NB4 (cell line): ENCODE data around the gene ARHGAP15.

Source experiments
- DNase-seq: peaks from one replicate; pipeline ENCODE4 v3.0.0; 2010; ENCODE audit warnings: low read depth
- H3K4me3 ChIP-seq: one replicate; pipeline ENCODE4 v1.5.1; 2011; ENCODE audit warnings: mild to moderate bottlenecking, low read depth, low read length, moderate library complexity
- MYC ChIP-seq: IDR thresholded peaks from 2 replicates; pipeline ENCODE4 v1.6.1; 2011; ENCODE audit warnings: low read depth, low read length
- POLR2A ChIP-seq: IDR thresholded peaks from 2 replicates; pipeline ENCODE4 v1.6.1; 2011; ENCODE audit warnings: mild to moderate bottlenecking; ENCODE audit not compliant: insufficient read length; ENCODE audit errors: extremely low read depth
- TF ChIP-seq, protein P1 (sequence below): IDR thresholded peaks from one replicate; pipeline ENCODE4 v1.5.1; 2012; ENCODE audit warnings: low read depth, low read length
- TF ChIP-seq, protein P2 (sequence below): IDR thresholded peaks from 2 replicates; pipeline ENCODE4 v1.6.1; 2011; ENCODE audit warnings: low read depth, low read length

Gene ARHGAP15

DNA sequence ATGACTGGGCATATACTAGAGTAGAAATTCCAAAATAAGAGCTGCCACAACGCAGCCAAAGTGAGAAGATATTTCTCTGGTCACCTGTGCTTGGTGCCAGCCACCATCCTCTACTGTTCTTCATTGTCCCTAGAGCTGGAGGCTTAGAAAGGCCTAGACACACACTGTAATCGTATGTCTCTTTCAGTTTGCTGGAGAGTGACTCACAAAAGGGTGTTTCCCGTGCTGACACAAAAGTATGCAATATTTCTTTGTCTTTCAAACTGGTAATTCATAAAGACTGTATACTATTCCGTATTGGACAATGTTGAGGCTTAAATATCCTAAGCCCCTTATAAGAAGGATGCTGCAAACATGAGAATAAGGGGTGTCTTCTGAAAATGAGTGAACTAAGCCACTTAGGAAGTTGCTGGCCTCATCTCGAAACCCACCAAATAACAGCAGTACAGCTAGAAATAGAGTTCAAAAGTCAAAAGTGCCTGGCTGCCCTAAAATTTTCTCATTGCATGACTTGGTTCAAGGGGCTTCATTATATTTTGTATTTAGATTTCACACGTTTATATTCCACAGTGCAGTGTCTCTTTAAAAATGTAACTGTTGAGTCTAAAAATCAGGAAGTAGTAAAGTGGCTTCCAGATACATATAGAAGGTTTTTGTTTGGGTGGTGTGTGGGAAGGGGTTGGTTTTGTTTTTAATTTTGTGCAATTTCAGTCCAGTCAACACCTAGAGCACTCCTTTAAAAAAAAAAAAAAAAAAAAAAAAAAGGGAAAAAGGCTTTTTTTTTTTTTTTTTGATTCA lies 601.1 kb downstream of the ARHGAP15 start:
- peak; percentile 18 for DNase-seq
- TF ChIP-seq, protein P1, sequence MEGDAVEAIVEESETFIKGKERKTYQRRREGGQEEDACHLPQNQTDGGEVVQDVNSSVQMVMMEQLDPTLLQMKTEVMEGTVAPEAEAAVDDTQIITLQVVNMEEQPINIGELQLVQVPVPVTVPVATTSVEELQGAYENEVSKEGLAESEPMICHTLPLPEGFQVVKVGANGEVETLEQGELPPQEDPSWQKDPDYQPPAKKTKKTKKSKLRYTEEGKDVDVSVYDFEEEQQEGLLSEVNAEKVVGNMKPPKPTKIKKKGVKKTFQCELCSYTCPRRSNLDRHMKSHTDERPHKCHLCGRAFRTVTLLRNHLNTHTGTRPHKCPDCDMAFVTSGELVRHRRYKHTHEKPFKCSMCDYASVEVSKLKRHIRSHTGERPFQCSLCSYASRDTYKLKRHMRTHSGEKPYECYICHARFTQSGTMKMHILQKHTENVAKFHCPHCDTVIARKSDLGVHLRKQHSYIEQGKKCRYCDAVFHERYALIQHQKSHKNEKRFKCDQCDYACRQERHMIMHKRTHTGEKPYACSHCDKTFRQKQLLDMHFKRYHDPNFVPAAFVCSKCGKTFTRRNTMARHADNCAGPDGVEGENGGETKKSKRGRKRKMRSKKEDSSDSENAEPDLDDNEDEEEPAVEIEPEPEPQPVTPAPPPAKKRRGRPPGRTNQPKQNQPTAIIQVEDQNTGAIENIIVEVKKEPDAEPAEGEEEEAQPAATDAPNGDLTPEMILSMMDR: no peak
- TF ChIP-seq POLR2A (no peak), MYC (no peak)
- TF ChIP-seq, protein P2, sequence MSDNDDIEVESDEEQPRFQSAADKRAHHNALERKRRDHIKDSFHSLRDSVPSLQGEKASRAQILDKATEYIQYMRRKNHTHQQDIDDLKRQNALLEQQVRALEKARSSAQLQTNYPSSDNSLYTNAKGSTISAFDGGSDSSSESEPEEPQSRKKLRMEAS: no peak
- no peak overlapping the region for H3K4me3 ChIP-seq

DNA sequence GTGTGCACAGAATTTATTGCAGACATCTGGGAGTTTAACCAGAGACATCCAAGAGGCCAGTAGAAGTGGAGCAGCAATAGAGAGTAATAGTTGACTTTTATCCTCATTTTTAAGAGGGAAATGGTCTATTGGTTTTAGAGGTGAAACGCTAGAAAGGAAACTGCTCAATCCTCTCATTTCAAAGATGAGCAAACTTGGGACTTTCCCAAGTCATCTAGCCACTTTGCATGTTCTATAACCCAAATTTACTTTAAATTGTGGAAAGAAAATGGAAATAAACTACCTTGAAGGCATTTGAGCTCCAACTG lies 601.7 kb downstream of the ARHGAP15 start:
- no peak overlapping the region for H3K4me3 ChIP-seq
- TF ChIP-seq, protein P1: no peak
- TF ChIP-seq POLR2A: no peak
- TF ChIP-seq, protein P2: no peak
- TF ChIP-seq MYC: no peak
- no peak for DNase-seq

DNA sequence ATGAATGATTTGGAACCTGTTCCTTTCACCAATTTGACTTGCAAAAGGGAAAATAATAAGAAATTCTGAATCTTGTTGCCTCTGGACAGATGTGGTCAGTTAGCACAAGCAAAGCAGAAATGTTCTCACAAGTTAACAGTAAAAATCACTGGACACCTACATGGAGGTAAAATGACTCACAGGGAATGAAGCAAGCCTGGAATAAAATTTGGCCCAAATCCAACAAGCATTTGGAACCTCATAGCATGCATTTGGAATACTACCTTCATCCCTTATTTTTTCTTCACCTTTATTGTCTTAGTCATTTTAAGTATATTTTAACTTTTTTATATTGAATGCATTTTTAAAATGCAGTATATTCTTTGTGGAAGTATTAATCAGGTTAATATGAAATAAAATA lies 602.9 kb downstream of the ARHGAP15 start:
- TF ChIP-seq POLR2A: no peak
- TF ChIP-seq, protein P2: no peak
- TF ChIP-seq MYC: no peak
- TF ChIP-seq, protein P1: no peak
- no peak for DNase-seq
- no peak overlapping the region for H3K4me3 ChIP-seq

DNA sequence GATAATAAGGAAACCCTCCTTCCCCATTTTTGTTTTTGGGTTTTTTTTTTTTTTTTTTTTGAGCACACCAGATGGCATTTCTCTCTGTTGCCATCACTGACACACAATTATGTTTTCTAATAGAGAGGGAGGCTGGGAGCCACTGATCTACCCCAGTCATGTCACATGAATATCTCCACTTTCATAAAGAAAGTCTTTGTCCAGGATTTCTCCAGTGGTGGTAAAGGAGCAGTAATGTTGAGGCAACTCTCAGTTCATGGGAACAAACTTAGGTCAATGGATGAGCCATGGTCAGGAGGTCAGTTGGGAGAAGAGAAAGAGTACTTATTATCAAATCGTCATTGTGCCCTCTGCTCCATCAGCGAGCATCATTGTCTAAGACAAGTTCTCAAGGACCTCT lies 603.7 kb downstream of the ARHGAP15 start:
- no peak for TF ChIP-seq POLR2A
- TF ChIP-seq, protein P2: no peak
- TF ChIP-seq, protein P1: no peak
- no peak for TF ChIP-seq MYC
- no peak for DNase-seq
- no peak overlapping the region for H3K4me3 ChIP-seq

DNA sequence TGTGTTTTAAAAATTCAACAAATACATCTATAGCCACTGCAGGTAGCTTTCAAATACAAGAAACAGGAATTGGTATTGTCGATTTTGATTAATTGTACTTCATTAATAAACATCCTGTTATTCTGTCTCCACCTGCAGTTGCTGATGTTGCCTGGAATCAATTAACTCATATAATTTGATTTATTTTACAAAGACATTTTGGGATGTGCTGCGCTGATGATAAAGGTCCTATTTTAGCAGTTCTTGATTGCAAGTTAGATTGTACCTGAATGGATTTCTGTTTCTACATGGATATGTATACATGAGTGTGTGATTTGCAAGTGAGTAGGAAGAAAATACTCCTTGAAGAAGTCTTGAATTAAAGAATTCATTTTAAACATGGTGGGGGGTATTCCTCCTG lies 605.3 kb downstream of the ARHGAP15 start:
- no peak for DNase-seq
- no peak for TF ChIP-seq POLR2A
- no peak overlapping the region for H3K4me3 ChIP-seq

DNA sequence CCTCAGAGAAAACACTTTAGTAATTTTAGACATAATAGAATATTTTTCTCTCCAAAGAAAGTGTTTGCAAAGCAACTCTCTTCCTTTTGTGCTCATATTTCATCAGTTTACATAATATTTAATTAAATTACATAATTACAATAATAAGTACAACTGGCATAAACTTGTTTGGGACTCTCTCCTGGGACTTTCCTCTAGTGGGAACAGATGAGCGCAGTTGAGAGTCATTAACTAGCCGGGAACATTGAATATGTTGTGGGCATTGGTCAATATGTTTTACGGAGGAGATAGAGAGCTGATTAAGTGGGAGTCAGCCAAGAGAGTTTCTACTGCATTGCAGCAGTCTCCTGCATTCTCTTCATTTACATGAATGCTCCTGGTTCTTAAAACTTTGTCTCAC lies 607.7 kb downstream of the ARHGAP15 start:
- TF ChIP-seq, protein P2: no peak
- TF ChIP-seq POLR2A (no peak), MYC (no peak)
- TF ChIP-seq, protein P1: no peak
- H3K4me3 ChIP-seq: no peak overlapping the region

More for the DNA sequence above, 607.7 kb downstream of the ARHGAP15 start:
- DNase-seq: no peak
